Smooth muscle cell (in vitro differentiated cells): Measurements from ENCODE around the gene IFFO2. TPM values are rescaled to one million over a fixed set of nuclear protein-coding genes. Genes with fewer than 3 reads are reported as not detected.

Source experiments
- DNase-seq: peaks from one replicate; lab custom pipeline; 2025; ENCODE audit not compliant: unreplicated experiment; lab: John Stamatoyannopoulos, UW
- H2AFZ ChIP-seq: fragments of 200-600 bp; sonication (generic); 2 replicates; pipeline ENCODE4 v1.6.0; 2016; ENCODE audit warnings: antibody characterized with exemption, low read depth, mild to moderate bottlenecking
- H3F3A ChIP-seq: fragments of 200-600 bp; sonication (generic); 2 replicates; pipeline ENCODE4 v1.6.0; 2017; ENCODE audit warnings: antibody characterized with exemption, low read depth
- H3K27ac ChIP-seq: fragments of 200-600 bp; sonication (generic); 2 replicates; pipeline ENCODE4 v1.5.1; 2016; ENCODE audit warnings: low read depth, mild to moderate bottlenecking
- H3K27me3 ChIP-seq: fragments of 200-600 bp; sonication (generic); 2 replicates; pipeline ENCODE4 v1.6.1; 2016; ENCODE audit warnings: low read depth, mild to moderate bottlenecking
- H3K36me3 ChIP-seq: fragments of 200-600 bp; sonication (generic); 2 replicates; pipeline ENCODE4 v1.5.1; 2016; ENCODE audit warnings: low read depth
- H3K4me1 ChIP-seq: fragments of 200-600 bp; sonication (generic); 2 replicates; pipeline ENCODE4 v1.5.1; 2016; ENCODE audit warnings: low read depth
- H3K4me2 ChIP-seq: fragments of 200-600 bp; sonication (generic); 2 replicates; pipeline ENCODE4 v1.6.0; 2016; ENCODE audit warnings: mild to moderate bottlenecking
- H3K4me3 ChIP-seq: fragments of 200-600 bp; sonication (generic); 2 replicates; pipeline ENCODE4 v1.5.1; 2016; ENCODE audit warnings: mild to moderate bottlenecking
- H3K79me2 ChIP-seq: fragments of 200-600 bp; sonication (generic); 2 replicates; pipeline ENCODE4 v1.6.0; 2016; ENCODE audit warnings: low read depth, mild to moderate bottlenecking
- H3K9ac ChIP-seq: fragments of 200-600 bp; sonication (generic); 2 replicates; pipeline ENCODE4 v1.6.0; 2016; ENCODE audit warnings: low read depth
- H3K9me3 ChIP-seq: fragments of 200-600 bp; sonication (generic); replicated peaks from 2 replicates; pipeline ENCODE4 v1.5.1; 2016; ENCODE audit warnings: low read depth
- H4K20me1 ChIP-seq: fragments of 200-600 bp; sonication (generic); 2 replicates; pipeline ENCODE4 v1.6.0; 2016; ENCODE audit warnings: low read depth
- WGBS: methylation state at CpG from one replicate; pipeline ENCODE4 v1.1.7; 2016; ENCODE audit warnings: low lambda C conversion rate; 5-methylcytosine and 5-hydroxymethylcytosine counted together
- polyA plus RNA-seq: library from polyadenylated mRNA; unstranded; fragments of >200 nt; fragmentation: Nextera tagmentation; extraction: Ambion mirVana; gene quantifications from 2 replicates; pipeline ENCODE4 v1.2.1, GENCODE V29; 2016
- total RNA-seq: library from RNA; depleted of rRNA; stranded (reverse); fragments of >200 nt; gene quantifications from 2 replicates; pipeline ENCODE4 v1.2.3, GENCODE V29; 2014
- TF ChIP-seq, protein P1 (sequence below): fragments of 200-600 bp; sonication (generic); IDR thresholded peaks from 2 replicates; pipeline ENCODE4 v1.5.1; 2017; ENCODE audit warnings: borderline replicate concordance, mild to moderate bottlenecking, antibody characterized with exemption; ENCODE audit not compliant: insufficient read depth, poor library complexity, severe bottlenecking

Gene IFFO2
- total and polyA plus RNA-seq, 2 experiments from 2014 or later, result 5.7 to 19.1 TPM

DNA sequence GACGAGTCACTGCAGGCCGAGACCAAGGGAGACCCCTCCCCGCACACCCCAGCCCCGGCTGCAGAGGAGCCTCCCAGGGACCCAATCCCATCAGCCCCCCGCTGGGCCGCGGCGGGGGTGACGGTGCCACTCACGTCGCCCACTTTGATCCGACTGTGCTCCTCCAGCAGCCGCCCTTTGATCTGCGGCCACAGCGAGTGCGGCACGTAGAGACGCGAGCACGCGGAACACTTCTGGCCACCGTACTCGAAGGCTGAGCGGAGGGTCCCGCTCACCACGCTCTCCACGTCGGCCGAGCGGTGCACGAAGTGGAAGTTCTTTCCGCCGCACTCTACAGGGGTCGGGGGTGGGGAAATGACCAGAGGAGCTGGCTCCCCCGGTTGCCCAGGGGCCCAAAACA lies 79.2 kb downstream of the IFFO2 start:
- Histone ChIP-seq H3K27me3 (no peaks in the 10 kb centered on the region), H3K9me3 (no peaks in the 10 kb centered on the region), H2AFZ (no peak overlapping the region), H3K36me3 (no peaks in the 10 kb centered on the region), H3F3A (no peaks in the 10 kb centered on the region), H3K27ac (no peak overlapping the region), H3K9ac (no peak overlapping the region), H3K79me2 (no peaks in the 10 kb centered on the region), H3K4me1 (no peaks in the 10 kb centered on the region), H3K4me3 (no peak overlapping the region), H3K4me2 (no peak overlapping the region), H4K20me1 (no peaks in the 10 kb centered on the region)
- TF ChIP-seq, protein P1, sequence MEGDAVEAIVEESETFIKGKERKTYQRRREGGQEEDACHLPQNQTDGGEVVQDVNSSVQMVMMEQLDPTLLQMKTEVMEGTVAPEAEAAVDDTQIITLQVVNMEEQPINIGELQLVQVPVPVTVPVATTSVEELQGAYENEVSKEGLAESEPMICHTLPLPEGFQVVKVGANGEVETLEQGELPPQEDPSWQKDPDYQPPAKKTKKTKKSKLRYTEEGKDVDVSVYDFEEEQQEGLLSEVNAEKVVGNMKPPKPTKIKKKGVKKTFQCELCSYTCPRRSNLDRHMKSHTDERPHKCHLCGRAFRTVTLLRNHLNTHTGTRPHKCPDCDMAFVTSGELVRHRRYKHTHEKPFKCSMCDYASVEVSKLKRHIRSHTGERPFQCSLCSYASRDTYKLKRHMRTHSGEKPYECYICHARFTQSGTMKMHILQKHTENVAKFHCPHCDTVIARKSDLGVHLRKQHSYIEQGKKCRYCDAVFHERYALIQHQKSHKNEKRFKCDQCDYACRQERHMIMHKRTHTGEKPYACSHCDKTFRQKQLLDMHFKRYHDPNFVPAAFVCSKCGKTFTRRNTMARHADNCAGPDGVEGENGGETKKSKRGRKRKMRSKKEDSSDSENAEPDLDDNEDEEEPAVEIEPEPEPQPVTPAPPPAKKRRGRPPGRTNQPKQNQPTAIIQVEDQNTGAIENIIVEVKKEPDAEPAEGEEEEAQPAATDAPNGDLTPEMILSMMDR, result no peak
- WGBS, result 87% methylated on average over 31 of the region's 35 CpGs
- DNase-seq, result no peak

DNA sequence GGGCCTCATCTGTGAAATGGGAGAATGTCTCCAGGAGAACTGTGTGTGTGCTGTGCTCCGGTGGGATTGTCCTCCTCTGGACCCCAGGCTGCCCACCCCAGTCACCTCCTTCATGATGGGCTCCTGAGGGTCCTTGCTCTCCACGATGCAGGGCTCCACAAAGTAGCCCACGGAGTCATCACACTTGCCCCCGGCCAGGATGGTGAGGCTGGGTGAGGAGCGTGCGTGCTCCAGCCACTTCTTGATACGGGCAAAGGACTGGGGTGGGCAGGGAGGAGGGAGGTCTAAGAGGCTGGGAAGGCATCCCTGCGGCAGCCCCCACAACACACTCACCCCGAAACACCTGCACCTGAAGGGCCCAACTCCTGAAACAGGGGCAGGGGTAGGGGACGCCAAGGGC lies 80.3 kb downstream of the IFFO2 start:
- H2AFZ ChIP-seq, result no peak overlapping the region
- H3K36me3 ChIP-seq, result no peaks in the 10 kb centered on the region
- H3K27me3 ChIP-seq, result no peaks in the 10 kb centered on the region
- H3K9ac ChIP-seq, result no peak overlapping the region
- 89% methylated on average over 10 of the region's 10 CpGs for WGBS
- no peaks in the 10 kb centered on the region for H4K20me1 ChIP-seq
- H3F3A ChIP-seq, result no peaks in the 10 kb centered on the region
- no peaks in the 10 kb centered on the region for H3K4me1 ChIP-seq
- no peak overlapping the region for H3K4me3 ChIP-seq
- no peaks in the 10 kb centered on the region for H3K9me3 ChIP-seq
- no peak overlapping the region for H3K4me2 ChIP-seq
- DNase-seq, result no peak
- TF ChIP-seq, protein P1, result no peak
- H3K27ac ChIP-seq, result no peak overlapping the region
- H3K79me2 ChIP-seq, result no peaks in the 10 kb centered on the region

DNA sequence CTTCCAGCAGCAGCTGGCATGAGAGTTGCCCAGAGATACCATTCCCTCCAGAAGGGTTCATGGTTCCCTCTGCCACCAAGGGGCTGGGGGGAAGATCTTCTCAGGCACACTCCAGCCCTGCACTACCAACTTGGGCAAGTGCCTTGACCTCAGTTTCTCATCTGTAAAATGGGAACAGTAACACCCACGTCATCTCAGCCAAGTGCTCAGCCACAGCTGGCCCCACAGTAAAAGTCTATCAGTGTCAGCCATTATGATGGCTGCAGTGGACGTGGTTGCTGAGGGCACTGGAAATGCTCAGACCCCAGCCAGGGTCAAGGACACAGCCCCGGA lies 80.7 kb downstream of the IFFO2 start:
- H4K20me1 ChIP-seq, result no peaks in the 10 kb centered on the region
- H3K4me3 ChIP-seq, result no peak overlapping the region
- TF ChIP-seq, protein P1, result no peak
- H3K79me2 ChIP-seq, result no peaks in the 10 kb centered on the region
- DNase-seq, result no peak
- 93% methylated on average over 3 of the region's 3 CpGs for WGBS
- no peak overlapping the region for H2AFZ ChIP-seq
- H3K4me2 ChIP-seq, result no peak overlapping the region
- H3K9ac ChIP-seq, result no peak overlapping the region
- H3K4me1 ChIP-seq, result no peaks in the 10 kb centered on the region
- no peaks in the 10 kb centered on the region for H3K27me3 ChIP-seq
- H3K27ac ChIP-seq, result no peak overlapping the region
- no peaks in the 10 kb centered on the region for H3F3A ChIP-seq
- H3K9me3 ChIP-seq, result no peaks in the 10 kb centered on the region
- H3K36me3 ChIP-seq, result no peaks in the 10 kb centered on the region

DNA sequence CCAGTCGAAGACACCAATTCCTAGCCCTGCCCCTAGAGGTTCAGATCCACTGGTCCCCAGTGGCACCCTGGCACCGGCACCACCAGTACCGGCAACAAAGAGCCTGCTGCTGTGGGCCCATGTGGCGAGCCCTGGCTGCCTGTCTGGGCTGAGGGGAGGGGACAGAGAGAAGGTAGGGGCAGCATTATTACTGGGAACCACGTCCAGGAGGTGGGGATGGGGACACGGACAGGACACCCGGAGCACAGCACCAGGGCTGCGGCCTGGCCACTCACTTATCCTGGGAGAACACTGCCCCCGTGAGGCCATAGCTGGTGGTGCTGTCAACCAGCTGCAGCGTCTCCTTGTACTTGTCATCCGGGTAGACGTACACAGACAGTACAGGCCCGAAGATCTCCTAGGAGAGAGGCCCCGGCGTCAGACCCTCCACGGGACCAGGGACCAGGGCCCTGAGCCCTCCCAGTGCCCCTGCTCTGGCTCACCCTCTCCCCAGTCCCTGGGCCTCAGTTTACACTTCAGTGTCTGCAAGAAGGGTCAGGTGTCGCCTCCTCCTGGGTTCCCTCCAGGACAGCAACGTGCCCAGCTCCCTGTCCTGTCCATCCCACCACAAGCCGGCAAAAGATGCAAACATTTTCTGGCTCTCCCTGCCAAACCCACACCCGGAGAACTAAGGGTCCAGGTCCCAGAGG lies 81.2 kb downstream of the IFFO2 start:
- Histone ChIP-seq H2AFZ (no peak overlapping the region), H3F3A (no peaks in the 10 kb centered on the region), H3K4me3 (no peak overlapping the region), H3K4me1 (no peaks in the 10 kb centered on the region), H3K9me3 (no peaks in the 10 kb centered on the region), H4K20me1 (no peaks in the 10 kb centered on the region), H3K27me3 (no peaks in the 10 kb centered on the region), H3K4me2 (no peak overlapping the region), H3K79me2 (no peaks in the 10 kb centered on the region), H3K27ac (no peak overlapping the region), H3K9ac (no peak overlapping the region), H3K36me3 (no peaks in the 10 kb centered on the region)
- 50% methylated on average over 19 of the region's 20 CpGs for WGBS
- TF ChIP-seq, protein P1, result peak; percentile 67
- DNase-seq, result peak; percentile 53
